ACC112 (cell line): ENCODE data around the gene PCGF2.
"Not testable (repeated sequence)": the region's sequence is repeated elsewhere in the genome, so short reads cannot be mapped to it uniquely, and the experiment has no call there.

Experiments
- H2AFZ ChIP-seq: fragments of 200-600 bp; sonication (generic); one replicate; pipeline ENCODE4 v1.6.0; 2017; ENCODE audit warnings: antibody characterized with exemption, low read length; ENCODE audit not compliant: unreplicated experiment
- H3K27ac ChIP-seq: fragments of 200-600 bp; sonication (generic); 2 replicates; pipeline ENCODE4 v1.5.1; 2014; ENCODE audit warnings: low read depth, mild to moderate bottlenecking, antibody characterized with exemption, low read length, moderate library complexity
- H3K27me3 ChIP-seq: fragments of 200-600 bp; sonication (generic); 2 replicates; pipeline ENCODE4 v1.6.1; 2014; ENCODE audit warnings: mild to moderate bottlenecking, antibody characterized with exemption, low read length, moderate library complexity, mixed read lengths; ENCODE audit not compliant: insufficient read depth
- H3K36me3 ChIP-seq: fragments of 200-600 bp; sonication (generic); 2 replicates; pipeline ENCODE4 v1.6.1; 2016; ENCODE audit warnings: mild to moderate bottlenecking, antibody characterized with exemption, low read length, moderate library complexity, mixed read lengths; ENCODE audit not compliant: insufficient read depth
- H3K4me1 ChIP-seq: fragments of 200-600 bp; sonication (generic); one replicate; pipeline ENCODE4 v1.6.1; 2016; ENCODE audit warnings: low read length, mixed read lengths; ENCODE audit not compliant: insufficient read depth, unreplicated experiment, control insufficient read depth
- H3K4me3 ChIP-seq: fragments of 200-600 bp; sonication (generic); 2 replicates; pipeline ENCODE4 v1.5.1; 2014; ENCODE audit warnings: mild to moderate bottlenecking, low read depth, low read length
- H3K79me2 ChIP-seq: fragments of 200-600 bp; sonication (generic); one replicate; pipeline ENCODE4 v1.6.0; 2016; ENCODE audit warnings: low read length; ENCODE audit not compliant: control insufficient read depth, unreplicated experiment, insufficient read depth

PCGF2 gene

GRCh38 chr17:38728290-38728831, 19.8 kb downstream of the PCGF2 start:
- peaks cover 19% of the 10 kb centered on the region for H3K4me1 ChIP-seq
- no peak overlapping the region for H2AFZ ChIP-seq
- H3K36me3 ChIP-seq, result no peaks in the 10 kb centered on the region
- peaks cover 18% of the 10 kb centered on the region for H3K79me2 ChIP-seq
- H3K4me3 ChIP-seq, result no peak overlapping the region
- H3K27me3 ChIP-seq, result no peaks in the 10 kb centered on the region
- no peak overlapping the region for H3K27ac ChIP-seq

GRCh38 chr17:38727736-38728135, 20.4 kb downstream of the PCGF2 start:
- no peaks in the 10 kb centered on the region for H3K27me3 ChIP-seq
- H3K4me1 ChIP-seq, result peaks cover 19% of the 10 kb centered on the region
- peaks cover 18% of the 10 kb centered on the region for H3K79me2 ChIP-seq
- no peak overlapping the region for H2AFZ ChIP-seq
- H3K36me3 ChIP-seq, result no peaks in the 10 kb centered on the region
- no peak overlapping the region for H3K27ac ChIP-seq
- H3K4me3 ChIP-seq, result no peak overlapping the region

DNA sequence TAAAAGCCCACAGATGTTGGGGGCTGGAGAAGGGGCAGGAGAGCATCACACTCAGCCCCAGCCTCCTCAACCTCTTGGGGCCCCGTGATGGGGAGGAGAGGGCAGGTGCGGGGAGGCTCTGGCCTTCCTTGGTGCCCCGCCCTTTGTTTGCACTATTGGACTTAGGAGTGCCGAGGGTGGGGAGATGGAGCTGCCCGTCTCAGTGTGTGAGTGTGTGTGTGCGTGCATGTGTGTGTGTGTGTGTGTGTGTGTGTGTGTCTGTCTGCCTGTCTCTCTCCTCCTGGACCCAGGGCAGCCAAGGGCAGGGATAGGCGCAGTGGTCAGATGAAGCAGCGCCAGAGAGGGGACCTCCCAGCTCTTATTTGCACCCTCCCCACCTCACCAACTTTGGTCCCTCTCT, 22.0 kb downstream of the PCGF2 start:
- not testable (repeated sequence) for H3K79me2 ChIP-seq, H3K4me1 ChIP-seq, H3K4me3 ChIP-seq, H2AFZ ChIP-seq, H3K27ac ChIP-seq, H3K27me3 ChIP-seq, H3K36me3 ChIP-seq

DNA sequence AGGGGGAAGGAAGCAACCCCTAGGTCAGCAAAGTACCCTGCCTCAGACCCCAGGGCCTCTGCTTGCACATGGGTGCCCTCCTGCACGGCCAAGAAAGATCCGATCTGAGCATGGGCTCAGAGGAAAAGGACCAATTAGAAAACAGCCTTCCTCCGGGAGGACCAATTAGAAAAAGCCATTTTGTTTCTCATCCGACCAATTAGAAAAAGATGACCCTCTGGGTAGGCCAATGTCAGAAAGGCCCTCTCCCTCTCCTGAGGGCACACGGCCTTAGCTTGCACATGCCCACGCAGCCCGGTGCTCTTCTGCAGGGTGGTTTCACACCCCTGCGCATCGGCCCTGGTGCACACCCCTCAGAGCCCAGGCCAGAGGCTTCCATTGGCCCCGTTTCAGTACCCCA, 23.1 kb downstream of the PCGF2 start:
- Histone ChIP-seq H3K36me3 (no peaks in the 10 kb centered on the region), H3K4me1 (peaks cover 4% of the 10 kb centered on the region), H3K79me2 (no peaks in the 10 kb centered on the region), H3K4me3 (no peak overlapping the region), H2AFZ (no peak overlapping the region), H3K27ac (no peak overlapping the region), H3K27me3 (no peaks in the 10 kb centered on the region)

- H3K27me3 ChIP-seq, result no peaks in the 10 kb centered on the region
- H3K4me1 ChIP-seq, result peaks cover 4% of the 10 kb centered on the region
- no peak overlapping the region for H2AFZ ChIP-seq
- H3K4me3 ChIP-seq, result no peak overlapping the region
- no peaks in the 10 kb centered on the region for H3K36me3 ChIP-seq
- no peaks in the 10 kb centered on the region for H3K79me2 ChIP-seq
- no peak overlapping the region for H3K27ac ChIP-seq
Observed at GRCh38 chr17:38724337-38724988, 23.7 kb downstream of the PCGF2 start.

DNA sequence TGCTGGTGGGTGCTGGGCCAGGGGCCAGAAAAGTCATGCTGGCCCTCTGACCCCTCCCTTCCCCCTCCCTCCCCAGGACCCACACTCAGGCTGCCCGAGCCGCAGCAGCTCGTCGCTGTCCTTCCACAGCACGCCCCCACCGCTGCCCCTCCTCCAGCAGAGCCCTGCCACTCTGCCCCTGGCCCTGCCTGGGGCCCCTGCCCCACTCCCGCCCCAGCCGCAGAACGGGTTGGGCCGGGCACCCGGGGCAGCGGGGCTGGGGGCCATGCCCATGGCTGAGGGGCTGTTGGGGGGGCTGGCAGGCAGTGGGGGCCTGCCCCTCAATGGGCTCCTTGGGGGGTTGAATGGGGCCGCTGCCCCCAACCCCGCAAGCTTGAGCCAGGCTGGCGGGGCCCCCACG, 26.3 kb downstream of the PCGF2 start:
- no peak overlapping the region for H3K4me3 ChIP-seq
- no peak overlapping the region for H2AFZ ChIP-seq
- peaks cover 8% of the 10 kb centered on the region; the same call in 1 of the 2 replicates for H3K36me3 ChIP-seq
- no peak overlapping the region for H3K27ac ChIP-seq
- H3K27me3 ChIP-seq, result no peaks in the 10 kb centered on the region
- no peaks in the 10 kb centered on the region for H3K4me1 ChIP-seq
- no peaks in the 10 kb centered on the region for H3K79me2 ChIP-seq

DNA sequence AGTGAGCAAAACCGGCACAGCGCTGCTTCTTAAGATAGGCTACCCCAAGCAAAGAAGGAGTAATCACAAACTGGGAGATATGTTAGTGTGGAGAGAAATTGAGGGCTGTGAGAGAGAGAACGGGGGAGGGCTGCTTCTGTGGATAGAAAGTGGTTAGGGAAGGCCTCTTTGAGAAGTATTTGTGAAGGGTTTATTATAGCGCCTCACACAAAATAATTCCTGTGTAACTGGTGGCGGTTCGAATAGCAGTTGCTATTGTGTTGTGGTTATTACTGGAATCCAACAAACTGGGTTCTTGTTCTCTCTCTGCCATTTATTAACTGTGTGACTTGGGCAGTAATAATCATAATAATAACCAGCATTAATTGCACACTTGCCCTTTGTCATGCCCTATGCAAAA, 27.2 kb downstream of the PCGF2 start:
- Histone ChIP-seq H3K27ac (no peak overlapping the region), H3K4me3 (no peak overlapping the region), H3K79me2 (no peaks in the 10 kb centered on the region), H3K36me3 (peaks cover 8% of the 10 kb centered on the region; the same call in 1 of the 2 replicates), H2AFZ (no peak overlapping the region), H3K27me3 (no peaks in the 10 kb centered on the region), H3K4me1 (no peaks in the 10 kb centered on the region)

GRCh38 chr17:38719943-38720641, 28.0 kb downstream of the PCGF2 start:
- no peak overlapping the region for H3K4me3 ChIP-seq
- no peaks in the 10 kb centered on the region for H3K4me1 ChIP-seq
- peaks cover 8% of the 10 kb centered on the region; the same call in 1 of the 2 replicates for H3K36me3 ChIP-seq
- no peak overlapping the region for H3K27ac ChIP-seq
- H3K27me3 ChIP-seq, result no peaks in the 10 kb centered on the region
- no peak overlapping the region for H2AFZ ChIP-seq
- no peaks in the 10 kb centered on the region for H3K79me2 ChIP-seq

GRCh38 chr17:38719289-38719942, 28.7 kb downstream of the PCGF2 start:
- Histone ChIP-seq H2AFZ (no peak overlapping the region), H3K27me3 (no peaks in the 10 kb centered on the region), H3K27ac (no peak overlapping the region), H3K4me3 (no peak overlapping the region), H3K4me1 (no peaks in the 10 kb centered on the region), H3K79me2 (no peaks in the 10 kb centered on the region), H3K36me3 (peaks cover 8% of the 10 kb centered on the region; the same call in 1 of the 2 replicates)

DNA sequence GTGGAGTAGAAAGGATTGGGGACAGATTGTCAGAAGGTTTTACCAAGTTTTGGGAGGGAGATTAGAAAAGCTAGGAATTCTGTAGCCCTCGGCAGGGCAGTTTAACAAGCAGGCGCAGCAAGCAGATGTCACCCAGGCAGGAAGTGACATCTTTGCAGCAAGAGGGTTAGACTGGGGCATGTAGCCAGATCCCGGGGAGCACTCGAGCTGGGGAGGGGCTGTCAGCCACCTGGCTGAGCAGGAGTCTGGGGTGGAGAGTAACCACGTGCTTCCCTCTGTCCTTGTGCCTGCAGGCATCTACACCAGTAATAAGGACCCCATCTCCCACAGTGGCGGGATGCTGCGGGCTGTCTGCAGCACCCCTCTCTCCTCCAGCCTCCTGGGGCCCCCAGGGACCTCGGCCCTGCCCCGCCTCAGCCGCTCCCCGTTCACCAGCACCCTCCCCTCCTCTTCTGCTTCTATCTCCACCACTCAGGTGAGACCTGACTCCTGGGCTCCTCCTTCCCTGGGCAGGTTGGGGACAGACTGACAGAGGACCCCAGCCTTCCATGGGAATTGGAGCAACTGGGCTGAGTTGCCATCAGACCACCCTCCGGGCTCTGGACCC, 30.9 kb downstream of the PCGF2 start:
- Histone ChIP-seq H3K4me3 (no peak overlapping the region), H3K27me3 (no peaks in the 10 kb centered on the region), H3K79me2 (no peaks in the 10 kb centered on the region), H3K36me3 (peaks cover 8% of the 10 kb centered on the region; the same call in 1 of the 2 replicates), H2AFZ (no peak overlapping the region), H3K4me1 (no peaks in the 10 kb centered on the region), H3K27ac (no peak overlapping the region)
